ENCODE measurements around the gene CYLD.

CYLD gene

GRCh38 chr16:50837324-50837723, 95.4 kb downstream of the CYLD start:
- H3K4me3 ChIP-seq = no peak overlapping the region
- TF ChIP-seq Cebpa-rat (IDR thresholded peaks at IDR 0.05) = no peak
- H3K9me3 ChIP-seq = no peaks in the 10 kb centered on the region

GRCh38 chr16:50838165-50838564, 96.3 kb downstream of the CYLD start:
- Histone ChIP-seq H3K36me3 (no peaks in the 10 kb centered on the region), H3K4me2 (no peak overlapping the region), H3K9me3 (no peaks in the 10 kb centered on the region), H3K27ac (no peak overlapping the region), H3K27me3 (no peaks in the 10 kb centered on the region), H4K20me1 (no peaks in the 10 kb centered on the region), H3K4me3 (no peak overlapping the region), H3K4me1 (no peaks in the 10 kb centered on the region), H3K9ac (no peak overlapping the region)
- TF ChIP-seq Cebpa-rat (IDR thresholded peaks at IDR 0.05) = no peak

More at GRCh38 chr16:50837324-50837723, 95.4 kb downstream of the CYLD start:
- Histone ChIP-seq H3K27ac (no peak overlapping the region), H3K9ac (no peak overlapping the region), H4K20me1 (no peaks in the 10 kb centered on the region), H3K27me3 (no peaks in the 10 kb centered on the region), H3K4me2 (no peak overlapping the region), H3K4me1 (no peaks in the 10 kb centered on the region), H3K36me3 (no peaks in the 10 kb centered on the region)

DNA sequence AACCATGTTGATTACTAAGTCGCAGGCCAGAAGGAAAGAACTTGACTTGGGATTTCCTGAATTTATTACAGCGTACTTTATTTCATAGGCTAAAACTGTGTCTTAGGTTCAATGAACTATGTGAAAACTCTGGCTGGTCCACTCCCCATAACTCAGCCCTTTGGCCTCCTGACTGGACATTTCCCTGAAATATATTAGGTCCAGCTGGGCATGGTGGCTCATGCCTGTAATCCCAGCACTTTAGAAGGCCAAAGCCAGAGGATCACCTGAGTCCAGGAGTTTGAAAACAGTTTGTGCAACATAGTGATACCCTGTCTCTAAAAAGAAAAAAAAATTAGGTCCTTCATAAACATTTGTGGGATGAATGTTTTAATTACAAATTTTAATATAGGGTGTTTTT, 97.0 kb downstream of the CYLD start:
- Histone ChIP-seq H3K9me3 (no peaks in the 10 kb centered on the region), H3K9ac (no peak overlapping the region), H4K20me1 (no peaks in the 10 kb centered on the region), H3K4me3 (no peak overlapping the region), H3K36me3 (no peaks in the 10 kb centered on the region), H3K4me1 (no peaks in the 10 kb centered on the region), H3K4me2 (no peak overlapping the region), H3K27ac (no peak overlapping the region), H3K27me3 (no peaks in the 10 kb centered on the region)
- no peak for TF ChIP-seq Cebpa-rat (IDR thresholded peaks at IDR 0.05)

DNA sequence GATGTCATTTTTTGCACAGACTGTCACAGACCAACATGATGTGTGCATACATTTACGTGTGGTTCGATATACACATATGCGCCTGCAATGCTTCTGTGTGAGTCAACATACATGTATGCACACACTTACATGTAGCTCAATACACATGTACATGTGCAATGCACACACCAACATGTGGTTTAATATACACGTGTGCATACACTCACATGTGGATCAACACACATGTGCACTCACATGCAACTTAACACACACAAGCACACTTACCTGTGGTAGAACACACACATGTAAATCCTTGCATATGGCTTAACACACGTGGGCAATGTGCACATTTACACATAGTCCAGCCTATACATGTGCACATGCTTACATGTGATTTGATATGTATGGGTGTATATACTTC, 97.5 kb downstream of the CYLD start:
- H3K9me3 ChIP-seq = no peaks in the 10 kb centered on the region
- H3K36me3 ChIP-seq = no peaks in the 10 kb centered on the region
- H4K20me1 ChIP-seq = no peaks in the 10 kb centered on the region
- TF ChIP-seq Cebpa-rat (IDR thresholded peaks at IDR 0.05) = no peak
- H3K27me3 ChIP-seq = no peaks in the 10 kb centered on the region
- no peak overlapping the region for H3K27ac ChIP-seq
- no peak overlapping the region for H3K9ac ChIP-seq
- no peaks in the 10 kb centered on the region for H3K4me1 ChIP-seq
- no peak overlapping the region for H3K4me2 ChIP-seq
- no peak overlapping the region for H3K4me3 ChIP-seq

DNA sequence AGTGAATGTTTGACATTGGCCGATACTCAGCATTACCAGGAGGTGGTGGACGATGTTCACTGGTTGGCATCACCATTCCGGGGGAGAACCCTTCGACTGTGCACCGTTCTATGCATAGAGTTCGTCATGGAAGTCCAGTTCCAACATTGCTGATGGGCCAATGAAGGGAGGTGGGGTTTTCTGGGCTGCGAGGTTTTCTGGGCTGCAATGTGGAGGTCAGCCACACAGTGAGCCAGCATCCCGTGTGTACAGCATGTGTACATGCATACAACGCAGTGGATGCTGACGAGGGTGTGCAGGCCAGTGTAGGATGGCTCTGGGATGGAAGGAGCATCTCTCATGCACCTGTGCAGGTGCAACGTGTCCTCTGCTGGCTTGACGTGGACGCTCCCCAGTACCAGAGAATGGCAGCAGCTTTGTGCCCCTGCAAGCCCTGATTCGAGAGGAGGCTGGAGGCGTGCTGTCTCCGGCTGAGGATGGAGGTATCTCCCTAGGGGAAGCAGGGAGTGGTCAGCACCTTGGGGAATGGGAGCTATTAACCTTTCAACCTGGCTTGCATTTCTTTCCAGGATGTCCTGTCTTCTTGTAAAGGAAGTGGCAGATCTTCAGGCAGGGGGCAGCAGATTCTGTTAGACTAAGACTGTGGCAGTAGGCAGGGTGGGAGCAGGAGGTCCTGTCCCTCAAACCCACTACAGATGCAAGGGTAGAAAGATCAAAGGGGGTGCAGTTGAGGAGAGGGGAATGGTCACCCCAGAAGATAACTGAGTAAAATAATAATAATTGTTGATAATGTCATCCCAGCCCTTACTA, 98.2 kb downstream of the CYLD start:
- TF ChIP-seq Cebpa-rat (IDR thresholded peaks at IDR 0.05) = no peak
- no peaks in the 10 kb centered on the region for H4K20me1 ChIP-seq
- H3K36me3 ChIP-seq = no peaks in the 10 kb centered on the region
- no peak overlapping the region for H3K4me3 ChIP-seq
- no peak overlapping the region for H3K9ac ChIP-seq
- H3K27ac ChIP-seq = no peak overlapping the region
- no peaks in the 10 kb centered on the region for H3K9me3 ChIP-seq
- H3K4me1 ChIP-seq = no peaks in the 10 kb centered on the region
- H3K27me3 ChIP-seq = no peaks in the 10 kb centered on the region
- H3K4me2 ChIP-seq = no peak overlapping the region

- Histone ChIP-seq H3K27ac (no peak overlapping the region), H4K20me1 (no peaks in the 10 kb centered on the region), H3K9me3 (no peaks in the 10 kb centered on the region), H3K4me2 (no peak overlapping the region), H3K4me1 (no peaks in the 10 kb centered on the region), H3K9ac (no peak overlapping the region), H3K4me3 (no peak overlapping the region), H3K36me3 (no peaks in the 10 kb centered on the region), H3K27me3 (no peaks in the 10 kb centered on the region)
- no peak for TF ChIP-seq Cebpa-rat (IDR thresholded peaks at IDR 0.05)
Measured at GRCh38 chr16:50841081-50841886, 99.4 kb downstream of the CYLD start.

GRCh38 chr16:50842013-50842505, 100.2 kb downstream of the CYLD start:
- Histone ChIP-seq H3K4me1 (no peaks in the 10 kb centered on the region), H4K20me1 (no peaks in the 10 kb centered on the region), H3K4me2 (no peak overlapping the region), H3K36me3 (no peaks in the 10 kb centered on the region), H3K9ac (no peak overlapping the region), H3K4me3 (no peak overlapping the region), H3K27ac (no peak overlapping the region), H3K9me3 (no peaks in the 10 kb centered on the region), H3K27me3 (no peaks in the 10 kb centered on the region)
- no peak for TF ChIP-seq Cebpa-rat (IDR thresholded peaks at IDR 0.05)

GRCh38 chr16:50842589-50842988, 100.7 kb downstream of the CYLD start:
- Histone ChIP-seq H3K4me3 (no peak overlapping the region), H3K27ac (no peak overlapping the region), H3K4me2 (no peak overlapping the region), H3K4me1 (no peaks in the 10 kb centered on the region), H3K36me3 (no peaks in the 10 kb centered on the region), H4K20me1 (no peaks in the 10 kb centered on the region), H3K9me3 (no peaks in the 10 kb centered on the region), H3K27me3 (no peaks in the 10 kb centered on the region), H3K9ac (no peak overlapping the region)
- no peak for TF ChIP-seq Cebpa-rat (IDR thresholded peaks at IDR 0.05)

GRCh38 chr16:50844840-50845239, 103.0 kb downstream of the CYLD start:
- Histone ChIP-seq H3K27me3 (no peaks in the 10 kb centered on the region), H3K36me3 (no peaks in the 10 kb centered on the region), H3K9ac (no peak overlapping the region), H3K9me3 (no peaks in the 10 kb centered on the region), H3K27ac (no peak overlapping the region), H3K4me1 (no peaks in the 10 kb centered on the region), H3K4me3 (no peak overlapping the region), H4K20me1 (no peaks in the 10 kb centered on the region), H3K4me2 (no peak overlapping the region)
- TF ChIP-seq Cebpa-rat (IDR thresholded peaks at IDR 0.05) = no peak

DNA sequence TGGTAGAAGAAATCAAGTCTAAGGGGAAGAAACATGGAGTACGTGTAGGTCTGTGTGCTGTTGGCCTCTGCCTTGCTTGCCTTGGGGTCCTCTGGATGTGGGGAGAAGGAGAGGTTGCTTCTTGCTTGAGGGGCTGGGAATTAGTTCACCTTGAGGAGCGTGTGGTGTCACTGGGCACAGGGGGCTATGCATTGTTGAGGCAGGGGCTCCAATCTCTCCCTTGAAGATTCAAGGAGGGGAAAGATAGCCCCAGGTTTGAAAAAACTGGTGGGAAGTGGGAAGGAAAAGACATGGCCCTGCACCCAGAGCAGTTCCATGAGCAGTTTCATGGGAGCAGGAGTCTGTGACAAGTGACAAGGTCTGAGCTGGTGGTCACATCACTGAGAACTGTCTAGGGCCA, 103.4 kb downstream of the CYLD start:
- H3K4me1 ChIP-seq = no peaks in the 10 kb centered on the region
- H3K27me3 ChIP-seq = no peaks in the 10 kb centered on the region
- H3K9me3 ChIP-seq = no peaks in the 10 kb centered on the region
- no peak overlapping the region for H3K4me3 ChIP-seq
- no peak for TF ChIP-seq Cebpa-rat (IDR thresholded peaks at IDR 0.05)
- no peak overlapping the region for H3K9ac ChIP-seq
- no peak overlapping the region for H3K27ac ChIP-seq
- H3K36me3 ChIP-seq = no peaks in the 10 kb centered on the region
- no peak overlapping the region for H3K4me2 ChIP-seq
- no peaks in the 10 kb centered on the region for H4K20me1 ChIP-seq
